Activated effector memory CD4-positive, alpha-beta T cell treated with anti-CD3 and anti-CD28 coated beads, Interleukin-2, amount 50 U/mL, for 16 hours (primary cell): ENCODE measurements around the gene E2F1.
"Not testable (repeated sequence)": the region's sequence is repeated elsewhere in the genome, so short reads cannot be mapped to it uniquely, and the experiment has no call there.

Source experiments
- DNase-seq: peaks from one replicate; pipeline ENCODE4 v3.0.0-alpha.2; 2020

E2F1 gene

DNA sequence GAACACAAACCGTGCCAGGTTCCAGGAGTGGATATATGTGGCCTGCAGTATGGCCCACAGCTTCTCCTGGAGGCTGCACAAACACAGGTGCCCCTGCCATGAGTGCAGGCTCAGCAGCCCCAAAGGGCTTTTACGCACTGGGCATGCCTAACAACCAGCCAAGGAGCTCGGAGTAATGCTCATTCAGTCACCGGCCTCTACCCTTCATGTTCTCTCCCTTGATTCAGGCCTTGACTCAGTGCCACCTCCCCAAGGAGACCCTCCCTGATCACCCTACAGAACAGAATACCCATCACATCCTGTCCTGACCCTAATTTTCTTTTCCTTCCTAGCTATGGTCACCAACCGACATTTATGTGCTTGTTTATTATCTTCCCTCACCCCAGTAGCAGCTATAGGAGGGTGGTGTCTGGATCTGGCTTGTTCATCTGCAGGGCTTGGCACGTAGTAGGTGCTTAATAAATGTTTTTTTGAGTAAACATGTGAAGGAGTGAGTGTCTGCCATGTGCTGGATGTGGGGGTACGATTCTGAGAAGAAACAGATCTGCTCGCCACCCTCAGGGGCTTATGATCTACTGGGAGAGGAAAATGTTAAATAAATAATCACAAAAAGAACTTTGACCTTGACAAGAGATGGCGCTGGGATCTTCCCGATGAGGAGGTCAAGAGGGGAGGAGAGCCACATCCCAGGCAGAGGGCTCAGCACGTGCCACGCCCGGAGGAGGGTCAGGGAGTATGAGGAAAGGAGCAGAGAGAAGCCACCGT is 24.7 kb upstream of the E2F1 start:
- no peak for DNase-seq

DNA sequence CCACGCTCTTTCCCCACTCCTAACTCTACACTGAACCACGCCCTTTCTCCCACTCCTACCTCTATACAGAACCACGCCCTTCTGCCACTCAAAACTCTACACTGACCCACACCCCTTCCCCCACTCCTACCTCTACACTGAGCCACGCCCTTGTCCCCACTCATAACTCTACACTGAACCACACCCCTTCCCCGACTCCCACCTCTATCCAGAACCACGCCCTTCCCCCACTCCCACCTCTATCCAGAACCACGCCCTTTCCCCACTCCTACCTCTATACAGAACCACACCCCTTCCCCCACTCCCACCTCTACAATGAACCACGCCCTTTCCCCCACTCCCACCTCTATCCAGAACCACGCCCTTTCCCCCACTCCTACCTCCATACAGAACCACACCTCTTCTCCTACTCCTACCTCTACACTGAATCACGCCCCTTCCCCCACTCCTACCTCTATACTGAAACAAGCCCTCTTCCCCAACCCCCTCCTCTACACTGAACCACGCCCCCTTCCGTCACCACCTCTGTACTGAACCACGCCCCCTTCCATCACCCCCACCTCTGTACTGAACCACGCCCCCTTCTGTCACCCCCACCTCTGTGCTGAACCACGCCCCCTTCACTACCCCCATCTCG is 23.8 kb upstream of the E2F1 start:
- DNase-seq, result no peak

DNA sequence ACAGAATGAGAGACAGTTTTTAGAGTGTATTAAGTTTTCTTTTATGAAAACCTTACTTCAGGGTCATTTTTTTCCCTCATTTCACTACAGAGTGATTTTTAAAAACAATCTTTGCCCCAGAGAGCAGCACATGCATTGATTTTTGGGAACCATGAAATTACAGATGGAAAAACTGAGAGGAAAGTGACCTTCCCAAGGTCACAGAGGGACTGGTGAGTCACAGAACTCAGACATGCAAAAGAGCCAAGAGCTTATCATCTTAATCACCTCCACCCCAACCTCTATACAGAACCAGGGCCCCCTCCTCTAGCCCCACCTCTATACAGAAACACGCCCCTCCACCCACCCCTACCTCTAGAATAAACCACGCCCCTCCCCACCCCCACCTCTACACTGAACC is 23.2 kb upstream of the E2F1 start:
- no peak for DNase-seq

DNA sequence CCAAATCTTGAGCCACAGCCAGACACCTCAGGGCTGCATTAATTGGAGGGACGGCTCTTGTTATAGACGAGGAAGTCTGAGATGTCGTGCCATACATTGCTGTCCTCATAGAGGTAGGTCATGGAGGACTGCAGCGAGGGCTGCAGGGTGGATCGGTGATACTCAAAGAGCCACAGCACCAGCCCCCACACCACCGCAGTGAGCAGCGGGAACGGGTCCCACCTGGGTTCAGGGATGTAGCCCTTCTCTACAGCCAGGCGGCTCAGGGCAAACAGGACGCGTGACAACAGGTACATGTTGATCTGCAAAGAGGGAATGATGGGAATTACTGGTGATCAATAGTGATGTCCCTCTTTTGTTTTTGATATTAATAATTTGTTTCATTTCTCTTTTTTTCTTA is 21.5 kb upstream of the E2F1 start:
- DNase-seq, result no peak

DNA sequence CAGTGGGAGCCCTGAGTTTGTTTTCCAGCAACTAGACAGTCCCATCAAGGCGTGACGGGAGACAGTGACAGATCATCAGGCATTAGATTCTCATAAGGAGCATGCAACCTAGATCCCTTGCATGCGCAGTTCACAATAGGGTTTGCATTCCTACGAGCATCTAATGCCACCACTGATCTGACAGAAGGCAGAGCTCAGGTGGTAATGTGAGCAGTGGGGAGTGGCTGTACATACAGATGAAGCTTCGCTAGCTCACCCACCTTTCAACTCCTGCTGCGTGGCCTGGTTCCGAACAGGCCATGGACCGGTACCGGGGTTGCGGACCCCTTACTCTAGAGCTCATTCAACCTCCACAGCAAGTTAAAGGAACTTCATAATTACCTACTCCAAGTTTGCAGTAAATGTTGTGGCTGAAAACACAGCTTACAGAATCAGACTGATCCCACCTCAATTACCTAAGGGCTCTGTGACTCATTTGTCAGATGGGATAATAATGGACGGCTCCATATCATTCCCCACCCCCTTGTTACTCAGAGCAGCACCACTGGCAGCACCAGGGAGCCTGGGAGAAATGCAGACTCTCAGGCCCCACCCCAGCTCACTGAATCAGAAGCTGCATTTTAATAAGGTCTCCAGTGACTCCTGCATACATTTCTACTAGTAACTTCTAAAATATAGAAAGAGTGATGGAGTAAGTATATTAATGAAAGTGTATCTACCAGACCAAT is 18.2 kb upstream of the E2F1 start:
- no peak for DNase-seq

DNA sequence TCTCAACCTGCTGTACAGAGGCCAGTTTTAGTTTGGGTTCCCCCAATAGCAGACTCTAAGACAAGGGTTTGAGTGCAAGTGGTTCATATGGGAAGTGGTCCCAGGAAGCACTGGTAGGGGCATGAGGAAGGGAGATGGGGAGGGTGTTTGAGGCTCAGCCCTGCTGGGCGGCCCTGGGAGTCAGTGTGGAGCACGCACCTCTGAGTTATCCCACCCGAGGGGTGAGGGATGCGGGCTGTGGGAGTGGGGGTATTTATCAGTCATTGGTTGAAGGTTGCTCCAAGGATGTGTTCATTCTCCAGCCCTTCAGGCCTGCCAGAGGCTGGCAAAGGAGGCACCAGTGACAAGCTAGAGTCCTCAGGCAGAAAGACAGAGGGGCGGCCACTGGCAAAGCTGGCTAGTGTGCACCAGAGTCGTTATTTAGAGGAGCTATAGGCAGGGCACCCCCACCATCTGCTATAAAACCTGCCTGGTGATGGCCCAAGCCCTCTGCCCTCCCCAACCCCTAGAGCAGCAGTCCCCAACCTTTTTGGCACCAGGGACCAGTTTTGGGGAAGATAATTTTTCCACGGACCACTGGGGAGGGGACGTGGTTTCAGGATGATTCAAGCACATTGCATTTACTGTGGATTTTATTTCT is 17.4 kb upstream of the E2F1 start:
- no peak for DNase-seq

DNA sequence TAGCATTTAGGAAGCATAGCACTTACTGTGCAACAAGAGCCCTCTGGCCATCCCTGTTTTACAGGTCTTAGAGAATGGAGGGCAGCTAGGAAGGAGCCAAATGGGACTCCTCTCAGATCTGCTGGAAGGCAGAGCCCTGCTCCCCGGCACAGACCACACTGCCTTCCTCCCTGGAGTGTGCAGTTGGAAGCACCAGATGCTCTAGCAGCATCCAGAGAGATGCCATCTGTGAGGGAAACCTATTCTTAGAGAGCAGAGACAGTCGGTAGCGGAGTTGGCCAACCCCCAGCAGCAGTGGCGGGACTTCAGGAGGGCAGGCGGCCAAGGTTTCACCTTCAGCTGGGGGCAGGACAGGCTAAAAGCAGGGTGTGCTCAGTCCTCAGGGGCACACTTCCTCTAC is 16.7 kb upstream of the E2F1 start:
- no peak for DNase-seq

DNA sequence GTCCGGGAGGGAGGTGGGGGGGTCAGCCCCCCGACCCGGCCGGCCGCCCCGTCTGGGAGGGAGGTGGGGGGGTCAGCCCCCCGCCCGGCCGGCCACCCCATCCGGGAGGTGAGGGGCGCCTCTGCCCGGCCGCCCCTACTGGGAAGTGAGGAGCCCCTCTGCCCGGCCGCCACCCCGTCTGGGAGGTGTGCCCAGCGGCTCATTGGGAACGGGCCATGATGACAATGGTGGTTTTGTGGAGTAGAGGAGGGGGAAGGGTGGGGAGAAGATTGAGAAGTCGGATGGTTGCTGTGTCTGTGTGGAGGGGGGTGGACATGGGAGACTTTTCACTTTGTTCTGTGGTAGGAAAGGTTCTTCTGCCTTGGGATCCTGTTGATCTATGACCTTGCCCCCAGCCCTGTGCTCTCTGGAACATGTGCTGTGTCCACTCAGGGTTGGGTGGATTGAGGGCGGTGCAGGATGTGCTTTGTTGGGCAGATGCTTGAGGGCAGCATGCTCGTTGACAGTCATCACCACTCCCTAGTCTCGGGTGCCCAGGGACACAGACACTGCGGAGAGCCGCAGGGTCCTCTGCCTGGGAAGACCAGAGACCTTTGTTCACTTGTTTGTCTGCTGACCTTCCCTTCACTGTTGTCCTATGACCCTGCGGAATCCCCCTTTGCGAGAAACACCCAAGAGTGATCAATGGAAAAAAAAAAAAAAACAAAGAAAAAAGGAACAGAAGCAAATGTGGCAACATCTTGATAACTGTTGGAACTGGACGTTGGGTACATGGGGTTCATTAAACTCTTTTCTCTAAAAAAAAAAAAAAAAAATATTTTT is 15.7 kb upstream of the E2F1 start:
- DNase-seq, result no peak

DNA sequence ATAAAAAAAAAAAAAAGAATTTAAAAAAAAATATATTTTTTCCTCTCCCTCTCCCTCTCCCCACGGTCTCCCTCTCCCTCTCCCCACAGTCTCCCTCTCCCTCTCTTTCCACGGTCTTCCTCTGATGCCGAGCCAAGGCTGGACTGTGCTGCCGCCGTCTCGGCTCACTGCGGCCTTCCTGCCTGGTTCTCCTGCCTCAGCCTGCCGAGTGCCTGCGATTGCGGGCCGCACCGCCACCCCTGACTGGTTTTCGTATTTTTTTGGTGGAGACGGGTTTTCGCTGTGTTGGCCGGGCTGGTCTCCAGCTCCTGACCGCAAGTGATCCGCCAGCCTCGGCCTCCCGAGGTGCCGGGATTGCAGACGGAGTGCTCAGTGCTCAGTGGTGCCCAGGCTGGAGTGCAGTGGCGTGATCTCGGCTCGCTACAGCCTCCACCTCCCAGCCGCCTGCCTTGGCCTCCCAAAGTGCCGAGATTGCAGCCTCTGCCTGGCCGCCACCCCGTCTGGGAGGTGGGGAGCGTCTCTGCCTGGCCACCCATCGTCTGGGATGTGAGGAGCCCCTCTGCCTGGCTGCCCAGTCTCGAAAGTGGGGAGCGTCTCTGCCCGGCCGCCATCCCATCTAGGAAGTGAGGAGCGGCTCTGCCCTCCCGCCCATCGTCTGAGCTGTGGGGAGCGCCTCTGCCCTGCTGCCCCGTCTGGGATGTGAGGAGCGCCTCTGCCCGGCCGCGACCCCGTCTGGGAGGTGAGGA is 14.7 kb upstream of the E2F1 start:
- not testable (repeated sequence) for DNase-seq

DNA sequence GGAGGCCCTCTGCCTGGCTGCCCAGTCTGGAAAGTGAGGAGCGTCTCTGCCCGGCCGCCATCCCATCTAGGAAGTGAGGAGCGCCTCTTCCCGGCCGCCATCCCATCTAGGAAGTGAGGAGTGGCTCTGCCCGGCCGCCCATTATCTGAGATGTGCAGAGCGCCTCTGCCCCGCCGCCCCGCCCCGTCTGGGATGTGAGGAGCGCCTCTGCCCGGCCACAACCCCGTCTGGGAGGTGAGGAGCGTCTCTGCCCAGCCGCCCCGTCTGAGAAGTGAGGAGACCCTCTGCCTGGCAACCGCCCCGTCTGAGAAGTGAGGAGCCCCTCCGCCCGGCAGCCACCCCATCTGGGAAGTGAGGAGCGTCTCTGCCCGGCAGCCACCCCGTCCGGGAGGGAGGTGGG is 12.8 kb upstream of the E2F1 start:
- not testable (repeated sequence) for DNase-seq

DNA sequence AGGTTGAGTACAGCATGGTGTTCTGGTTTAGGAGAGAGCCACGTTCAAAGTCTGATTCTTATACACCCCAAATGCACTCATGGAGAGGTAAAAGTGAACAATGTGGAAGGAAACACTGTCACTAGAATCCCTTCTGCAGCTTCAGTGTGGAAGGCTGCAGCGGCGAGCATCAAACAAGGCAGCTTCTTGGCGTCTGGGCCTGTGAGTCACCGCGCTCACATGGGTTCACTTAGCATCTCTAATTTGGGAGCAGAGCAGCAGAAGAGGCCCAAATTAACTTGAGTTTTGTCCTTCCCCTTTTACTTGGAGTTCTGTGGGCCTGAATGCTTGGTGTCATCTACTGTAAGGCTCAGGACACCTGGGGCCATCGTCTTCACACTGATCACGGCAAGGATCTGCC is 10.9 kb upstream of the E2F1 start:
- DNase-seq, result no peak

DNA sequence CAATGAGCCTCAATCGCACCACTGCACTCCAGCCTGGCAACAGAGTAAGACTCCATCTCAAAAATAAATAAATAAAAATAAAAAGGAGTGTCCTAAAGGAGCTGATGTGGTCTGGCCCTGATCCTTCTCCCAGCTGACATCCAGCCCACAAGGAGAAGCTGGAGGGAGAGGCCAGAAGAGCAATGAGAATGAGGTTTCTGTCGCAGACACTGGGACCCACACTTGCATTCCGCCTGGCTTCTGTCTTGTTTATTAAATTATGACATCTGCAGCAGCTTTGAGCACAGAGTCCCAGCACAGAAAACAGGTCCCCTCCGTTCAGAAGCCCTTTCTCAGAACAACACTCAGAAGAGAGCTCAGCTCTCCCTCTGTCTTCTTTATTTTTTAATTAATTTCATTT is 10.3 kb upstream of the E2F1 start:
- no peak for DNase-seq

DNA sequence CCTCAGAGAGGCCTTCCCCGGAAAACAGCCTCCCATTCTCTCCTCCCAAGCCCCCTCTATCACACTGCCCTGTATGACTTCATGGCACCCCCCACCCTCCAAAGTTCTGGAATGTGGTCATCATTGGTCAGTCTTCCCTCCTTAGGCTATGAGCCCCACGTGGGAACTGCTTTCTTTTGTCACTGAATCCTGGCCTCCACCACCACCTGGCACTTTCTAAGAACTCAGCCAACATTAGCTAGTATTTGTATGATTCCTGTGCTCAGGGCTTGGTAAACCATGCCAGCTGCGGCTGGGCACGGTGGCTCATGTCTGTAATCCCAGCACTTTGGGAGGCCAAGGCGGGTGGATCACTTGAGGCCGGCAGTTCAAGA is 8.4 kb upstream of the E2F1 start:
- DNase-seq, result no peak

DNA sequence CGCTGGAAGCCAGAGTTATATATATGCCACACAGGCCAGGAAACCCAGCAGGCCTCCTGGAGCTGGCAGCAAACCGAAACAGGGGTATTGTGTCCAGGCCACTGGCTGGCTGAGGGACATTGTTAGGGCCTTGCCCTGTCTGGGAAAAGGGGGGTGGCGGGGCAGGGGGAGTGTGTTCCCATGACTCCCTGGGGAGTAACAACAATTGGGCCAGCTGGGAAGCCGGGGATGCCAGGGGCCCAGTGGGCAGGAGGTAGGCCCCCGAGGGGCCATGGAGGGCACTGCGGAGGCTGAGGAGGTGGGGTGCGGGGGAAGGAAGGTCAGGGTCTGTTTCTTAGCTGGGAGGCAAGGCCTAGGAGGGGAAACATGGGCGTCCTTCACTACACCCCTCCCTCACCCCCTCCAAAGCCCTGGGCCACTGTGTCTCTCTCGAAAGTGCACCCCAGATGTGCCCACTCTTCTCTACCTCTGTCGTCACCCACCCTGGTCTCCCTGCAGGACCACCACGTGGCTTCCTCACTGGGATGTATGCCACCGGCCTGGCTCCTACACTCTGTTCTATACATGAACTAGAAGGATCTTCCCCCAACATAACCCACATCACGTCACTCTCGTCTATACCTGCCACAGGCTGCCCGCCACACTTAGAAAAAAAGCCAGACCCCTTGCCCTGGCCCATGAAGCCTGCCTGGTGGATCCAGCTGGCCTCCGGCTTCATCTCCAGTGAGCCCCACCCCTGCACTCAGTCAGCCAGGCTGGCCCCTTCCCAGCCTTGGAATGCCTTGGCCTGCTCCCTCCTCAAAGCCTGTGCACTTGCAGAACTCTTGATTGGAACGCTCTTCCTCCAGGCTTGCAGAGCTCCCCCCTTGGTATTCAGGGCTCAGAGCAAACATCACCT is 7.8 kb upstream of the E2F1 start:
- DNase-seq, result no peak

DNA sequence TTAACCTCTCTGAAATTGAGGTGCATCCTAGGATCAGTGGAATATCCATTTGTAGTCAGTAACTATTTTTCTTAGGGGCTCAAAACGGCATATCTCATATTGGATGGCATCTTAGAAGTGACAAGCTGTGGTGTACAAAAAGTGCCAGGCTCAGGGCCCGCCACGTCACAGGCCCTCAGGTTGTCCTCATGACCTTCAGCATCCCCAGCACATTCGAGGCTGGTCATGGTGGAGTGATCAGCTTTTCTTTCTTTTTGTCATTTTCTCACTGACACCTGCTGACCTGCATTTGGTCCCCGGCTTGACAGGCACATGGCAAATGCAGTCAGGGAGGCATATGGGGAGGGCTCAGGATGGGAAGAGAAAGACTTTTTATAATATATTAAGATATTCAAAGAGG is 7.1 kb upstream of the E2F1 start:
- no peak for DNase-seq

DNA sequence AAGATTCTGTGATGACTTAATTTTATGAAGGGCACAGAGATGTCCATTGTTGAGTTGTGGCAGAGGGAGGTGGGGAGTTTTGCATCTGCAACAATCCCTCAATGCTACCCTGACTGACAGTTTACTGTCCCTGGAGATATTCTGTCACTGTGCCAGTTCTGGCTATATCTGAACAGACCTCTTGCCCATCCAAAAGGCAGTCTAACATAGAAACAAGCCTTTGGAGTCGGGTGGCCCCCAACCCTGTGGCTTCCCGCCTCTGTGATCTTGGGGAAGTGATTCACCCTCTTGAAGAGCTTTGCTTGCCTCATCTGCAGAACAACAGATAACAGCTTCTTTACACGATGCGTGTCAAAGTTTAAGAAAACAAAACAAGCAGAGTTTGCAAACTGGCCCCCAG is 3.8 kb upstream of the E2F1 start:
- DNase-seq, result peak; percentile 73

DNA sequence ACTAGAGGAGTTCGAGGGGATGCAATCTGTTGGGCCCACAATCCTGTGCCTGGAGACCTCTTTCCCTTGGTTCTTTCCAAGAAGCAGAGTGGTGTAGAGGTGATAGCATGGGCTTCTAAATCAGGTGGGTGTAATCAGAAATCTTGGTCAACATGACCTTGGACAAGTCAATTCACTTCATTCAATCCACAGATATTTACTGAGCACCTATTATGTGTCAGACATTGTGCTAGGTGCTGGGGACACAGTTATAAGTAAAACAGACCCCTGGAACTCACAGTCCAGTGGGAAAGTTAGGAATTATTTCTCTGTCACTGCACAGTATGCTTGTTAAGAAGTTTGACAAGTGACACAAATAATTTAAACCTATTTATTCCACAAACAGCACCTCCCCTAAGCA is 3.3 kb upstream of the E2F1 start:
- DNase-seq, result no peak

DNA sequence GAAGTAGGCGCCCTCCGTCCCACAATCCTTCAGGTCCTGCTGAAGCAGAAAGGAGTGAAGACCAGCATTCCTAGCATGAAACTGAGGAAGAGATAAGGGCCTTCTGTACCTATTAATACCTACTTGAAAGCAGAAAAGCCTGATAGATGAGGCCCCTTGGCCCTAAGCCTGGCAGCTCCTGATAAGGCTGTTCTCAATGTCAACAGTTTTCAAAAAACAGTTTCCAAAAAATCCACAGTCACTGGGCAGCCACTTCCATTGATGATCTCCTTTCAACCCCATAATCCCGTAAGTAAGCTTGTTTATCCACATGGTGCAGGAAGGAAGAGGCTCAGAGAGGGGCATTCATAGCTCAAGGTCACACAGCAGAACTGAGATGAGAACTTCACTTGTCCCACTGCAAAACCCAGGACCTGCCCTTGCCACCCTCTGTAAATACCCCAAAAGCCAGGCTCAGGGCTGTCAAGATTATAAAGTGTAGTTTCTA is 2.8 kb upstream of the E2F1 start:
- no peak for DNase-seq

DNA sequence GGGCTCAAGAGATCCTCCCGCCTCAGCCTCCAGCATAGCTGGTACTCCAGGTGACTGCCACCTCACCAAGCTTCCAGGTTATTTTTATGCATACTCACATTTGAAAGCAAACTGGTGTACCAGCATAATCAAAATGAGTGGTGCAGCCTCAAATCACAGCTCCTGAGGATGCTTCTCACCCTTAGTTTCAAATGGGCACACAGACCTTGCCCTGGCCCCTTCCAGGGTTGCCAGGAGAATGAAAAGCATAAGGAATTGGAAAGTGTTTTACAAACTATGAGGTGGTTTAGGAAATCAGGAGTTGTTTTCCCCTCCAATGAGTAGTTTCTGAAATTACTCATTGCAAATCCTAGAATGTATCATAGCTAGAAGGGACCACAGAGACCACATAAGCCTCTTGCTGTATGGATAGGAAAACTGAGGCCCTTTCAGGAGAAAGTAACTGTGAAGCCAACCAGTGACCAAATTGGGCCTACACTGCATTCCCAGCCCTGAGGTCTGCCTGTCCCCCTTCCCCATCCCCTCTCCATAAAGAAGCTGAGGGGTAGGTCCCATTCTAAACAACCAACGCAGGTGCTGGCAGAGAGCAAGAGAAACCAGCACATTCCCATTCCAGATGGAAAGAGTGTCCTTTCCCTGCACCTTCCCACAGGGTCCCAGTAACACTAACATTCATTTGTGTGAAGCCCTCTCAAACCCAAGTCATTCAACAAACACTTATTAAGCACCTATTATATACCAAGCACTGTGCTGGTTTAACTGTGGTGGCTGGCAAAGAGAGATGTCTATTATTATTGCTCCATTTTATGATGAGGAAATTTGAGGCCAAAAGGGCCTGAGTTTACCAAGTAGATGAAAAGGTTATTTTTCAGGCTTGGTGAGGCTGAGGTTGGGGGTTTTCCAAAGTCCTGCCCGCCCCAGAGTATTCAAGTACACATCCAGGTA is 2.1 kb upstream of the E2F1 start:
- DNase-seq, result no peak
